DMS153 (cell line): Measurements from ENCODE around the gene MVD.
"Not testable (repeated sequence)": the region's sequence is repeated elsewhere in the genome, so short reads cannot be mapped to it uniquely, and the experiment has no call there.

Experiments used
- DNase-seq: peaks from one replicate; lab custom pipeline; 2025; lab: John Stamatoyannopoulos, UW

Gene MVD

DNA sequence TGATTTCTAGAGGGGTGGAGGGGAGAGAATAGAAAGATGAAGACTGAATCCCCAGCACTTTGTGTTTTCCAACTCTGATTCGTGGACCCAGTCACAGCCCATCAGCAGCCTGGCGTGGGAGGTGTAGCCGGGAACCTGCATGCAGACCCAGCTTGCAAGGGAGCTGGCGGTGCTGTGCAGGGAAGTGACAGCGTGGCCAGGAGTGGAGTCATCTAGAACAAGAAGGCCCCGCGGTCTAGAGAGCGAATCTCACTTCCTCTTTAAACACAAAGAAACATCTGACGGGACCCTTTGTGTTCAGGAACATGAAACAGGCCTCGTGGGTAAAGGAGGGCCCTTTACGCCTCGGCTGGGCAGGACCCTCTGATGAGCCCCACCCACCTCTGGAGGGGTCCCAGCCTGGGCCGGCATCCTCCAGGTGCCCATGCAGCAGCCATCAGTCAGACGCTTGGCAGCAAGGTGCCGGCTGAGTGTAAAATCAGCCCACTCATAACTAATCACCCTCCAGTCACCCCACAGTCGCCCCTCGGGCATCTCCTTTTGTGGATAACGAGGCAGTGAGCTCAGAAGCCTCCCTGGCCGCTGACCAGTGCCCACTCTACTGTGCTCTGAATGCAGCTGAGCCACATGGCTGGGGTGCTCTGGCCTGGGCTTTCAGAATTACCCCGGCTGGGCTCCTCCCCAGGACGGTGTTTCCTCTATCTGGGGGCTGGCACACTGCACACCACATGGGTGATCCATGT lies 19.0 kb upstream of the MVD start:
- DNase-seq, result no peak

DNA sequence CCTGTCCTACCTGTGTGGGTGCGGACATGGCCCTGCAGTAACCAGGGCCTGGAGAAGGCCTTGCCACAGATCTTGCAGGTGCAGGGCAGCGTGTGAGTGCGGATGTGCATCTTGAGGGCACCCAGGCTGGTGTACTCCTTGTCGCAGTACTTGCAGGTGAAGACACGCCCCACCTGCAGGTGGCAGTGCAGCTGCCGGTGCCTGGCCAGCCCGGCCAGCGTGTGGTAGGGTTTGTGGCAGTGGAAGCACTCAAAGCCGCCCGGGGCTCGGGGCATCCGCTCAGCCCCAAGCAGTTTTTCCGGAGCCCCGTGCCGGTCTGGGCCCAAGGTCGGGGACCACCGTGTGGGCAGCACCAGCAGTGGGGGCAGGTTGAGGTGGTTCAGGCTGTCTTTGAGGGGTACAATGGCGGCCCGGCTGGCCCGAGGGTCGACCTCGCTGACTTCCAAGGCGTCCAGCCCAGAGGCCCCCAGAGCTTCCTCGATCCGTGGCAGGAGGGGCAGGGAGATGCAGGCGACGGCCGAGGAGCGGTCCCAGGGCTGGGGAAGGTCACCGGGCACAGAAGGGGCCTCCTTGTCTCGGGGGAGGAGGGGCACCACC lies 18.3 kb upstream of the MVD start:
- DNase-seq, result no peak

DNA sequence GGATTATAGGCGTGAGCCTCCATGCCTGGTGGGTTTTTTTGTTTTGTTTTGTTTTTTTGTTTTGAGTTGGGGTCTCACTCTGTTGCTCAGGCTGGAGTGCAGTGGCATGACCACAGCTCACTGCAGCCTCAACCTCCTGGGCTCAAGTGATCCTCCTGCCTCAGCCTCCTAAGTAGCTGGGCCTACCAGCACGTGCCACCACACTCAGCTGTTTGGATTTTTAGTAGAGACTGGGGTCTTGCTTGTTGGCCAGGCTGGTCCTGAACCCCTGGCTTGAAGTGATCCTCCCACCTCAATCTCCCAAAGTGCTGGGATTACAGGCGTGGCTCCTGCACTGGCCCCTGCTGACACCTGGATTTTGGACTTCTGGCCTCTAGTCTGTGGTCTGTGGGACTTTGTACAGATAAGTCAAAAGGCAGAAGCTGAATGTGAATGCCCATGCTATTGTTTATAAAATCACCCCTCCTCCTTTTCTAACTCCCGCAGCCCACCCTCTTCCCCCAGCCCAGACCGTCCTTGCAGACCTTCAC lies 17.7 kb upstream of the MVD start:
- DNase-seq, result no peak

DNA sequence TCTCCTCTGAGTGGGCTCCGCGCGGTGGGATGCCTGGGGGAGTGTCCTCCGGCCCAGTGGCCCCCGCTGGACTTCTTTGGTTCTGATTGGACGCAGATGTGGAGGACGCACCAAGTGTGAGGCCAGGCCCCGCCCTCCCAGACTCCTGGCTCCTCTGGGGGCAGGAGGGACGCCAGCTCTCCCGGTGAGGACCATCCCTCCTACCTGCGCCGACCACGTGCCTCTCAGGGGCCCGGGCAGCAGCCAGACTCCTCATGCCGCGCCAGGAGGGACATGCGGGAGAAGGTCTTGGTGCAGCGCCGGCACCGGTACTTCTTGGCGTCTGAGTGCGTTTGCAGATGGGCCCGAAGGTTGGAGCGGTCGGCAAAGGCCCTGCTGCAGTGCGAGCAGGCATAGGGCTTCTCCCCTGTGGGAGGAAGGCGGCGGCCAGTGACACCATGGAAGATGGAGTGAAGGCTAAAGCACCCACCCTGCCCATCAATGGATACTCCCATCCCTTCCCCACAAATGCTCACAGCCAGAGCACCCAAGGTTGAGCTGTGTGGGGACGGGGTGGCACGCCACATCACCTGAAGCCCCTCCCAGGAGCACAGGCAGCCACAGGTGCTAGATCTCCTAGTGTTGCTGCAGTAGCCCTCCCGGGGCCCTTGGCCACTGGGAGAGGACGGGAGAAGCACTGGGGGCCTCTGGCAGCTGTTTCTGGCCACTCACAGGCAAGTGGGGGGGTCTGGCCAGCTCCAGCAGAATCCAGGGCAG lies 15.5 kb upstream of the MVD start:
- DNase-seq, result no peak

DNA sequence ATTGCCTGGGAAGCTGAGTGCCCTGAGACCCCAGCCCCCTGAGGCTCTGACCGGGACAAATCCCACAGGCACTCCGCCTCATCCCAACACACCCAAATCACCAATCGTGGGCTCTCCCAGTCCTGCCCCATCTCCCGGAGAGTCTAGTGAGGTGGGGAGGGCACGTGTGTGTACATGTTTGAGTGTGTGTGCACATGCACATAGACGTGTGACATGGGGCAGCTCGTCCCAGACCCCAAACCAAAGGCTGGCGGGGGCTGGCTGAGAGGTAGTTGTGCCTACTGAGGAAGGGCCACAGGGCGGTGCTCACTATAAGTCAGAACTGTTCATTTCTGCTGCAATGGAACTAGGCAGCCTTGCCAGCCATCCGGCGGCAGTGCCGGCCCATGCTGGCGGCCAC lies 14.8 kb upstream of the MVD start:
- no peak for DNase-seq

DNA sequence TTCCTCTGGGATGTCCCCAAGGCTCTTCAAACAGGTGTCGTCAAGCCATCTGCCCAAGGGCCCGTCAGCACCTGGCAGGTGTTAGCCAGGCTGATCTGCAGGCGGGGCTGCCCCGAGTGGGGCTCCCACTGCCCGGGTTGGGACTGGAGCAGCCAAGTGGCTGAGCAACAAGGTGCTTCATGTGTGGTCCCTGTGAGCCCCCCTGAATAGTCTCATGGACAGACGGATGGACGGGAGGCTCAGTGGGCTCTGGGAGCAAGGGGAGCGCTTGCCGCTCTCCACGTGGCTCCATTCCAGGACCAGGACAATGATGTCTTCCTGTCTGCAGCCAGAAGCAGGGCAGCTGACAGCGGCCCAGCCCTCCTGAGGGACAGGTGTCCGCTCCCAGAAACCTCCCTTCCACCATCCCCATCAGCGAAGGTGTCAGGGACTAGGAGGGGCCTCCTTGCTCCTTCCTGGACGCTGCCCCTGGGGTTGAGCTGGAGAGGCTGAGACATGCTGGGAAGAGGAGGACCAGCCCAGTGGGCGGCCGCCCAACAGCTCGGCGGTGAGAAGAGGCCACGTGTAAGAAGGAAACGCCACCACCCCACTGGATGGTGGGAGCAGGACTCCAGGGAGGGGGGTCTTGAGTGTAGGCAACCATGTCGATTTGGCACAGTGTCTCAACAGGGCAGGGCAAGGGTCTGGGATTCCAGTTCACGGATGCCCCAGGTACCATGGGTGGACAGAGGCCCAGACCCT lies 13.8 kb upstream of the MVD start:
- no peak for DNase-seq

DNA sequence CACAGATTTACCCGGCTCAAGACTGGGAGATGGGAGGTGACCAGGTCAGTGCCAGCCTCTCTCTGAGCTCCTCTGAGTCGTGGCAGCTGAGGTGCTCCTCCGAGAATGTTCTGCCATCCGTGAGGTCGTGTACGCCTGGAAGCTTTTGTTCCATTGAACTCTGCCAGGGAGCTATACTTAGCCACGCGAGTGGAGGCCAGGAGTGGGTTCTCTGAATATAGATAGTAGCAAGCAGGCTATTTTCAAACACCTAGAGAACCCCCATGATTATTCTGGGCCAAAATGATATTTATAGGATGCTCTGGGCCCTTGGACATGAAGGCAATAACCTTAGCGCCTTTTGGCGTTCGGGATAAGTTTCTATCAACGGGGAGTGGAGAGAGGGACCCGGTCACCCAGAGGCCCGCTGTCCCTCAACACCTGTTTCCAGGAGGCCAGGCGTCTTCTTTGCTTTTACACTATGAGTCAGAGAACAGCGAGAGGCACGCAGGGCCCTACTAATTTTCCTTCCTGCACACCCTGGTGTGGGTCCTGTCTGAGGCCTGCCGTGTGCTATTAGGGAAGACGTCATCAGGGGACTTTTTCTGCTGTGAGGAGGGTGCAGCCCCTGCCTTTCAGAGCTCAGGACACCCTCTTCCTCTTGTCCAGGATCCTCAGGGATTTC lies 11.0 kb upstream of the MVD start:
- DNase-seq, result no peak

DNA sequence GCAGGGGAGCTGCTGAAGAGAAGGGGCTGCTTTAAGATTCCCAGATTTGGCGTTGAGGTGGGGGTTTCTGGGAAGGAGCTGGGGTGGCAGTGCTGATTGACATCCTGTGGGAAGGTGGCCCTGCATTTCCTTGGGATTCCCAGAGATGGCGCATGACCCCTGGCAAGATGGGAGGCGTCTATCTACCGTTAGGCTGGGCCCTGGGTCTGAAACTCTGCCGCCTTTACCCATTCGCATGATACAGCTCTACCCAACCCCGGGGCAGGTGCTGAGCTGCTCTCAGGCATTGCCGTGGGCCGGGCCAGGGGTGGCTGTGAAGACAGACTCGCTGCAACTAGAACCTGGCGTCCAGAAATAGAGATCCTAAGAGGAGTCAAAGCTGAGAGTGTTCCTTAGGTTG lies 9.9 kb upstream of the MVD start:
- no peak for DNase-seq

DNA sequence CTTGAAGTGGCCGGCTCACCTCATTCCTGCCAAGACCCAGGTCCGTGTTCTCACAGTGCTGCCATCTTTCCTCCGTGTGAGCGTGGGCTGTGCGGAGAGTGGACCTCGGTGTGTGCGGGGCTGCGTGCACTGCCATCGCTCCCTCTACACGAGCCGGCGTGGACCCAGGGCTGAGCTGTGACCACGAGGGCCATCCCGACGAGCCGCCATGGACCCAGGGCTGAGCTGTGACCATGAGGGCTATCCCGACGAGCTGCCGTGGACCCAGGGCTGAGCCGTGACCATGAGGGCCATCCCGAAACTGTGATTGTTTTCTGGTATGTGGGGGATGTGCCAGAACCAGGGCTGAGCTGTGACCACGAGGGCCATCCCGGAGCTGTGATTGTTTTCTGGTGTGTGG lies 8.9 kb upstream of the MVD start:
- DNase-seq, result no peak

DNA sequence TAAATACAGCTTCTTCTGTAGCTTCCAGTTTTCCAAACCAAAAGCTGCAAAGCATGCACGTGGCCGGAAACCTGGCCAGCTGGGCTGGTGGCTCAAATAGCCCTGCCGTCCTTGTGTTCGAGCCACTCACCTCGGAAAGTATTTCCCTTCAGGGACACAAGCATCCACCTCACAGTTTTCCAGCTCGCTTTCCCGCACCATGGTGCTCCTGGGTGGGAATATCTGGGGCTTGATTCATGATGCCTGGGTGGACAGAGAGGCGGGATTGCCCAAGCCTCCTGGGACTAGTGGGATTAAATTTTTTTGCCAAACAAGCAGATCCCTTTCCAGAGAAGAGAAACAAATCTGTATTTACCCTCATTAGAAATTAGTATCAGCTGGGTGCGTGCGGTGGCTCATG lies 7.1 kb upstream of the MVD start:
- DNase-seq, result no peak

DNA sequence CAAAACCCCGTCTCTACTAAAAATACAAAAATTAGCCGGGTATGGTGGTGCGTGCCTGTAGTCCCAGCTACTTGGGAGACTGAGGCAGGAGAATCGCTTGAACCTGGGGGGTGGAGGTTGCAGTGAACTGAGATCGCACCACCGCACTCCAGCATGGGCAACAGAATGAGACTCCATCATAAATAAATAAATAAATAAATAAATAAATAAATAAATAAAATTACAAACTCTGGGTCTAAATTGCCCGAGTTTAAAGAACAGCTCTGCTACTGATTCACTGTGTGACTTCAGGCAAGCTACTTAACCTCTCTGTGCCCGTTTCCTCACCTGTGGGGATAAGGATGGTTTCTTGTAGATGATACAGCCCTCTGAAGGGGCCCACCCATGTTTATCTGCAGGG lies 6.6 kb upstream of the MVD start:
- not testable (repeated sequence) for DNase-seq

DNA sequence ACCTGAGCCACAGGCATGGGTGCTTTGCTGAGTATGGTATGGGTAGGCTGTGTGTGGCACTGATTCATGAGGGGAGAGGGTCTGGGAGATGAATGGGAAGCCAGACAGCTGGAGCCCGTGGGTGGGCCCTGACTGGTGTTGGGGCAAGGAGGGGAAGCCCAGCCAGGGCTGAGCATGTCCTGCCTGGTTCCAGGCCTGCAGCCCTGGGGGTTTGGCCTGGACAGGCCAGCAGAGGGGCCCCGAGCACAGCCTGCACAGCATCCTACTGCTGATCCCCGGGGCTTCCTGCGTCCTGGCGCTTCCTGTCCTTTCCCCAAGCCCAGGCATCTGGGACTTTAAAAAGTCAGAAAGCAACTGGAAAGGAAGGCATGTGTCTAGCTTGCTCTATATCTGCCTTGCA lies 4.6 kb upstream of the MVD start:
- DNase-seq, result no peak

DNA sequence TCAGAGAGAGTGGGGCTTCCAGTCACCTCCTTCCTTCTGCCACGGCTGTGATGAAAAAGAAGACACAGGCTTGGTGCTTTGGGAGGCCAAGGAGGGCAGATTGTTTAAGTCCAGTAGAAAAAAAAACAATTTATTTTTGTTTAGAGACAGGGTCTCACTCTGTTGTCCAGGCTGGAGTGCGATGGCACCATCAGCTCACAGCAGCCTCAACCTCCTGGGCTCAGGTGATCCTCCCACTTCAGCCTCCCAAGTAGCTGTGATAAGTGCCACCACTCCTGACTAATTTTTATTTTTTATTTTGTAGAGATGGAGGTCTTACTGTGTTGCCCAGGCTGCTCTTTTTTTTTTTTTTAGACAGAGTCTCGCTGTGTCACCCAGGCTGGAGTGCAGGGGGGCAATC lies 2.7 kb upstream of the MVD start:
- DNase-seq, result no peak

DNA sequence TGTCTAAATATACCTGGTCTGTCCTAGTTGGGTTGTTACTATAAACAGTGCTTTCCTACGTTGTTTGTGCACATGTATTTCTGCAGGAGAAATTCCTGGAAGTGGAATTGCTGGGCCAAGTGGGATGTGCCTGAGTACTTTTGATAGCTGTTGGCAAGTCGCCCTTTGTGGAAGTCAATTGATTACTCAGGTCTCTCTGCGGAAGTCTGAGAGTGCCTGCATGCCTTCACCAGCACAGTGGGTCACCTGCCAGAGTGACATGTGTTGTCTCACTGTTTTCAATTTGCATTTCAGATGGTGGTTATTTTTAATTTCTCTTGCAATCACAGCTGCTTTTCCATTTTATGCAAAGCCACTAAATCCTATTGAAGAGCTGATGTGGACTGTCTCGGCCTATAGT lies 2.3 kb upstream of the MVD start:
- DNase-seq, result no peak

DNA sequence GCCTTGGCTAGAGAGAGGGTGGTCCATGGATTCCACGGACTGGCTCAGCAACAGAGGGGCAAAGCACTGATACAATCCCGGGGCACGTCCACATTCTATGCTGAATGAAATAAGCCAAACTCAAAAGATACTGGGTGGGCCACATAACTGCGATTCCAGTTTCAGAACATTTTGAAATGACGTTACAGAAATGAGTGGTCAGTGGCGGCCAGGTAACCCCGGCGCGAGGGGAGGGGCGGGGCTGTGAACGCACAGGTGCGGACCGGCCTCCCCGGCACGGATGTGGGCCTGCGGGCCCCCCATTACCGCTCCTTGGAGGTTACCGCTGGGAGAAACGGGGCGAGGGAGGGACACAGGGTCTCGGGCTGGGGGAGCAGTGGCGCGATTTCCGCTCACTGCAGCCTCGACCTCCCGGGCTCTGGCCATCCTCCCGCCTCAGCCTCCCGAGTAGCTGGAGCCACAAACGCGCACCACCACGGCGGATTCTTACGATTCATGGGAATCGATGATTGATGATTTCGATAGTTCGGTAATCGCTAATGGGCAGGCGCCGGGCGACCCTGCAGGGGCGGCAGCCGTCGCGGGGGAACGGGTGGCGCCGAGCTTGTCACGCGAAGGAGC lies 559 bp downstream of the MVD start:
- no peak for DNase-seq

DNA sequence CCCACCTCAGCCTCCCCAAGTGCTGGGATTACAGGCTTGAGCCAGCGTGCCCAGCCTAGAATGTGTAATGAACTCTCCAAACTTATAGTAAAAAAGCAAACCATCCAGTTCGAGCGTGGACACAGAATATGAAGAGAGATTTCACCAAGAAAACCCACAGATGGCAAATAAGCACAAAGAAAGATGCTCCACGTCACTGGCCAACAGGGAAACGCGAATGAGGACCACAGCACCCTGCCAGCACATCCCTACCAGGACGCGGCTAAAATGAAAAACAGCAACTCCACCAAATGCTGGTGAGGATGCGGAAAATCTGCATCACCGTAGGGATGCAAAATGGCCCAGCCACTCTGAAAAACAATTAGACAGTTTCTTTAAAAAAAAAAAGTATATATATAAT lies 1.4 kb downstream of the MVD start:
- DNase-seq, result no peak

DNA sequence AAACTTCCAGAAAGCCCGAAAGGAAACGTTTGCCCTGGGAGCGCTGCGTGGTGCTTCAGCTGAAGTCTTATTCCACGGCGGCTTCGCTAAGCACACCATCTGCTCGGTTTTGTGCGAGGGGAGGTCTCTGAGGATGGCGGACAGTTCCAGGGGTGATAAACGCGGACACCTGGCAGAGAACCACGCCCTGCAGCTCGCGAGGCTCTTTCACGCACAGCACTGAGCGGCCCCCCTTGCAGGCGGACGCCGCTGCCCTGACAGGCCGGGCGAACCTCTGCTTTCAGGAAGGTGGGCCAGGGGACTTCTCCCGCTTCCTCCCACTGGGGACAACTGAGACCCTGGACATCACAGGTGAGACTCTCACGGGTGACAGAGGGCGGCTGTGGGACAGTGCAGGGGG lies 3.7 kb downstream of the MVD start:
- no peak for DNase-seq

DNA sequence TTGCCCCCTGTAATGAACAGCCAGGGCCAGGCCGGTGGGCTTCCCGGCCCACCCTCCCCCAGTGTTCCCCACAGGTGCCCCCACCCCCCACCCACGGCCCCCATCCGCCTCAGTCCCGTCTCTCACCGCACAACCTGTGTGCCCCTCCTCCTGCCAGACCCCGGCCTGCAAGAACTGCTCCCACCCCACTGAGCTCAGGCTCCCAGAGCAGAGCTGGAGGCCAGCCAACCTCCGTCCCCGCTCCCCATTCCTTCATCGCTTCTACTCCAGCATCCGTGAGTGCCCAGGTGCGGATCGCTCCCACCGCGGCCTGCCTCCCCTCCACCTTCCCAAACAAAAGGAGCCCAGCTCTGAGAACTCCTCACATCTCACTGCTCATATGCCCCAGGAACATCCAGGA lies 4.2 kb downstream of the MVD start:
- no peak for DNase-seq

DNA sequence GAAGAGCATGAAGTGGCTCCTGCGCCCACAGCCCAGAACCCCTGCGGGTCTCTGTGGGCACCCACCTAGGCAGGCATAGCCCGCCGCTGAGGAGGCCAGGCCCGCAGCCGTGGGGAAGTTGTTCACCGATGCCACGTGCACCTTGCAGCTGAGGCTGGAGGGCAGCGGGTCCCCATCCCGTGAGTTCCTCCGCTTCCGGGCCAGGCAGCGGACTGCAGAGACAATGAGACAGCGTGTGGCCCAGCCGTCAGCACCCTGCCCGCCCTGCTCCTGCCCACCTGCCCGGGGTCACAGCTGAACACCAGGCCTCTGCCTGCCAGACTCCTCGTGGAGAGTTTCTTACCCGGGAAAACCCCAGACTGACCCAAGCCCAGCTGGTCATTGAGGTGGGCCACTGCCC lies 5.5 kb downstream of the MVD start:
- DNase-seq, result no peak

DNA sequence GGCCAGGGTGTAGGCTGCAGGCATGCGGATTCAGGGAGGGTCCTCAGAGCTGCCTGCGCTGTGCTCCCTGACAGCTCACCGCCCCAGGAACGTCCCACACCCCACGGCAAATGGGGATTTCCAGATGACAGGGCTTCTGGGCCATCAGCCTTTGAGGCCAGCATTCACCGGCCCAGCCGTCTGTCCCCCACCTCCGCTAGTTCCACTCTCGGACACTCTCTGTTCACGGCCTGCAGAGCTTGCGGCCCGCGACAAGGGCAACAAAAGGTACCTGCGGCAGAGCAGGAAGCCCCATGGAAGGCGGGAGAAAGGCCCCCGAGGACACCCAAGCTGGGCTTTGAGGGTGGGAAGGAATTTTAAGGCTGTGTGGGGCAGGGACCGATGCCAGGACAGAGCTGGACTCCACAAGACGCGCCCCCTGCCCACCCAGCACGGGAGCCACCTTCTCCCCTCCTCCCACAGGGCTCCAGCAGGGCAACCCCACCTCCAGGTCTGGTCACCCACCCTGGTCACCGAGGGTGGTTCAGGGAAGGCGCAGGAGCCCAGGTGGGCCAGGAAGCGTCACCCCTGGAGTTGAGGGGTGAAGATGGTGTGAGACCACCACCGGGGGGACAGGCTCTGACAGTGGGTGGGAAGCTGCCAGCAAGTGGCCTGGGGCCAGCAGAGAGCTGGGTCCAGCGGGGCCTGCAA lies 6.5 kb downstream of the MVD start:
- DNase-seq, result no peak

DNA sequence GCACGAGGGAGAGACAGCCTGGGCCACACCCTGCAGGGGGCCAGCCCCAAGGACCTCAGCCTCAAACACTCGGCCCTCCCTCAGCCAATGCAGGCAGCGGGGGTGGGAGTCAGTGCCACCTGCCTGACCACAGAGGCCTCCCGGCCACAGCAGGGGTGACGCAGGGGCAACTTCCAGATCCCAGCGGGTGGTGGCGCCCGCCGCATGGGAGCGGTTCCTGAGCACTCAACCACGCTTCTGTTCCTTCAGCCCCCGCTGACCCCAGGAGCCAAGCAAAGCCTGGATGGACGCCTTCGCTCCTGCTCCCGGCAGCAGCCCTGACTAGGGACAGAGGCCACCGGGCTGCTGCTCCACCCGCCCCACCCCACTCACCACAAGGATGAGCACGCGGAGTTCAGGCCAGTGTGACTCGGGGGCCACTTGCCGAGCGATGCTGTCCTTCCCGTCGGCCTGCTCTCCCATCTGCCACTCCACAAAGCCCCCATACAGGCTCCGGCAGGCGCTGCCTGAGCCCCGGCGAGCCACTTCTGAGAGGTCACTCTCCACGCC lies 7.1 kb downstream of the MVD start:
- no peak for DNase-seq
